ENCODE results near the gene DEPDC4.

- TF ChIP-seq, protein P1, sequence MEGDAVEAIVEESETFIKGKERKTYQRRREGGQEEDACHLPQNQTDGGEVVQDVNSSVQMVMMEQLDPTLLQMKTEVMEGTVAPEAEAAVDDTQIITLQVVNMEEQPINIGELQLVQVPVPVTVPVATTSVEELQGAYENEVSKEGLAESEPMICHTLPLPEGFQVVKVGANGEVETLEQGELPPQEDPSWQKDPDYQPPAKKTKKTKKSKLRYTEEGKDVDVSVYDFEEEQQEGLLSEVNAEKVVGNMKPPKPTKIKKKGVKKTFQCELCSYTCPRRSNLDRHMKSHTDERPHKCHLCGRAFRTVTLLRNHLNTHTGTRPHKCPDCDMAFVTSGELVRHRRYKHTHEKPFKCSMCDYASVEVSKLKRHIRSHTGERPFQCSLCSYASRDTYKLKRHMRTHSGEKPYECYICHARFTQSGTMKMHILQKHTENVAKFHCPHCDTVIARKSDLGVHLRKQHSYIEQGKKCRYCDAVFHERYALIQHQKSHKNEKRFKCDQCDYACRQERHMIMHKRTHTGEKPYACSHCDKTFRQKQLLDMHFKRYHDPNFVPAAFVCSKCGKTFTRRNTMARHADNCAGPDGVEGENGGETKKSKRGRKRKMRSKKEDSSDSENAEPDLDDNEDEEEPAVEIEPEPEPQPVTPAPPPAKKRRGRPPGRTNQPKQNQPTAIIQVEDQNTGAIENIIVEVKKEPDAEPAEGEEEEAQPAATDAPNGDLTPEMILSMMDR (conservative IDR thresholded peaks at IDR 0.05; ENCODE audit: low read length) = no peak
- TF ChIP-seq EZH2phosphoT487 (IDR thresholded peaks at IDR 0.05; ENCODE audit: borderline replicate concordance, low read depth, low read length) = no peak
Measured at GRCh38 chr12:100293017-100293416, 26.1 kb upstream of the DEPDC4 start.
